ENCODE data around the gene LPAR2.
A peak's percentile ranks its signal among the peaks of the same experiment; 100 is the strongest.

The LPAR2 gene

GRCh38 chr19:19595171-19595701 lies 32.8 kb downstream of the LPAR2 start:
- DNase-seq (ENCODE audit: low read depth): no peak

- no peak for DNase-seq (ENCODE audit: low read depth)
These were observed 33.6 kb downstream of the LPAR2 start for GRCh38 chr19:19594381-19594780.

- no peak for DNase-seq (ENCODE audit: low read depth)
These were observed 35.3 kb downstream of the LPAR2 start for GRCh38 chr19:19592690-19593089.

DNA sequence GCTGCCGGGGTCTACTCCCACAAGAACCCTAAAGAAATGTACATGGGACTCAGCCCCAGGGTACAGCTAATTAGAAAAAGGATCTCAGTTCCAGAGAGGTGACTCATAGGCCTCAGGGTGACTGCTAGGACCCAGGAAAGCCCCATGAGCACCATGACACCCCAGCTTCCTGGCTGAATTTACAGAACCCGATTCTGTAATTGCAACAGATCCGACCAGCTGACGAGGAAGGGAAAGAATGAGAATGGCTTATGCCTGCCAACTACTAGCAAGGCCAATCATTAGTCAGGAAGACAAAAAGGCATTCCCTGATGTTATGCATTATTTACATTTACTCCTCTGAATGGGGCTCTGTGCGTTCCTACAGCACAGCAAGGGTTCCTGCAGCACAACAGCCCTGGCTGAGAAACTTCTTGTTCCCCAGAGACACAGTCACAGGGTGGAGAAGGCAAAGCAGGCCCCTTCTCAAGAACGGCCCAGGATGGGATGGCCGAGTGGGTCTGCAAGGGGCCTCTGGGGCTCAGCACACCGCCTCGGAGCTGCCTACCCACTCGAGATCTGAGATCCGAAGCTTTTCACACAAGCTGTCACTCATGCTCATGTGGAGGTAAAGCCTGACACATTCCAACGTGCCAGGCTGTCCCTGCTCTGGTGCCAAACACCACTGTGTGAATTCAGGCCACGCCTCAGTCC lies 36.7 kb downstream of the LPAR2 start:
- DNase-seq (ENCODE audit: low read depth): peak; percentile 46

- DNase-seq (ENCODE audit: low read depth): no peak
These were observed 39.5 kb downstream of the LPAR2 start for GRCh38 chr19:19588546-19588945.

DNA sequence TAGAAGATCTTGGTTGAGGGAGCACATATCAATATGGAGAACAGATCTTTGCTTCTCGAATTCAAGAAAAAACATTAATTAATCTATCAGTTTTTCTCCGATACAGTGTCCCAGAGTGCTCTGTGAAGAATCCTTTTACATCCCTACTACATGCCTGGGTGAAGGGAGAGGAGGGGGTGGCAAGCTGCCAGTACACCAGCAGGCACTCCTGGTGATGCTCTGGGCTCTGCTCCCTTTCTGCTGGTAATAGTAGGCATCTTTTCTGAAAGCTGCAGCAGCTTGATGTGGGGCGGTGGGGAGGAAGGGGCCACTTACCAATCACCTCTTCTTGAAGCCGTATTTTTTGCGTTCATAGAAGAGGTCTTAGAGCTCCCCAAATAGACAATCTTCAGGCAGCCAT lies 40.2 kb downstream of the LPAR2 start:
- DNase-seq (ENCODE audit: low read depth): no peak

DNA sequence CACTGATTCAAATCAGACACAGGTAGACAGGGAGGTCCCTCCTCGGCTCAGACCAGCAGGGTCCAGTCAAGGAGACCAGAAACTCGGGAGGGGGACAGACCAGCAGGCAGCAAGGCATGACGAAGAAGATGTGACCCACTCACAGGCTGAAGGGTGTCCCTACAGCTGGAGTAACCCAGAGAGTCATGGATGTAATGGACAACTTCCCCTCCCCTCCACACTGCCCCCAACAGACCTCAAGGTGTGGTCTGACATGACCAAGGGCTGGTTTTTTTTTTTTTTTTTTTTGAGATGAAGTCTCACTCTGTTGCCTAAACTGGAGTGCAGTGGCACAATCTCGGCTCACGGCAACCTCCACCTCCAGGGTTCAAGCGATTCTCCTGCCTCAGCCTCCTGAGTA lies 43.7 kb downstream of the LPAR2 start:
- DNase-seq (ENCODE audit: low read depth): no peak

GRCh38 chr19:19582471-19582870 lies 45.5 kb downstream of the LPAR2 start:
- no peak for DNase-seq (ENCODE audit: low read depth)

- no peak for DNase-seq (ENCODE audit: low read depth)
These were observed 46.6 kb downstream of the LPAR2 start for GRCh38 chr19:19581391-19581790.

DNA sequence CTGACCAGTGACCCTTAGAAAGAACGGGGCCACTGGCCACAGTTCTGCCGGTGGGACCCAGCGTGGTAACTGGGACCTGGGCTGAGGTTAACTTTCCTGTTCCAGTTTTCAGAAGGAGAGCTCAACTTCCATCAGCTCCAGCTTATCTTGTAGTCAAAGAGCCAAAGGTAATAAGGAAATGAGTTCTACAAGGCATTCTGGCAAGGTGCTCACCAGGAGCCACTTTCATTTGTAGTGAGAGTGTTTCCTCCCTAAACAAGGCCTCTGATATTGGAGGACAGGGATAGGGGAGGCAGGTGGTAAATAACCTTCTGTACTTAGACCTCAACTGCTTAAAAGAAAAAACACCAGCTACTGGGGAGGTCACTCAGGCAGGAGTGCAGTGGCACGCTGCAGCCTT lies 47.6 kb downstream of the LPAR2 start:
- no peak for DNase-seq (ENCODE audit: low read depth)

DNA sequence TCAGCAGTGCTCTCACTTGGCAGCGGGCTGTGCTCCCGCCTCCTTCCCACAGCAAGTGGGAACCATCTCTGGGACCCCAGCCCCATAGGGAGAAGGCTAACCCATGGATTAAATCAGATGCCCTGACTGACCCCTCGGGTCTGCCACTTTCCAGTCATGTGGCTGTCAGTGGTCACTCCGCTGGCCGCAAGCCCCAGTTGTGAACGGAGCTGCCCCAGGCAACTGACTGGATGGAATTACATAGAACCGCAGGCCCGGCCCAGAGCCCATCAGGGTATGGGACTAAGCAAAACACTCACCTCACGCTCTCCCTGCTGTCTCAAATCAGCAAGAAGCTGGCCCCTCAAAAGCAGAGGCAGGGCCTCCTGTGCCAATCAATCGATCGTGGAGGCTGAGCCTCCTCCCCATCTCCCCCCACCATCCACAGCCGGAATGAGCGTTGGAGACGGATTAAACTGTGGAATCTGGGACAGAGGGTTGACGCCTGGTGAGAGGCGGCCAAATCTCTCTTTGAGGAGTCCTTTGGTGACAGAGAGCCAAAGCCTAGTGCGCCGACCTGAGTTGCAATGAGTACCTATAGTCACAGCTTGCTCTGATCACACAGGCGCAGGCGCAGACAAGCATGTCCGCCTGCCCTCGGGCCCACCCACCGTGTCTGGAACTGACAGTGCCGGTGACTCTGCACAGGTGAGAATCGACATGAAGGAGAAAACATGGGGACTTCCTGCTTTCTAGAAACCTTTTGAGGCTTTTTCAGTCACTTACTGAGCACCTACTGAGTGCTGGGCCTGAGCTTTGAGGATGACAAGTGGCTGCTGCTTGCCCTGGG lies 48.3 kb downstream of the LPAR2 start:
- no peak for DNase-seq (ENCODE audit: low read depth)

- DNase-seq (ENCODE audit: low read depth): no peak
These were observed 49.8 kb downstream of the LPAR2 start for GRCh38 chr19:19578252-19578651.

GRCh38 chr19:19575411-19575810 lies 52.6 kb downstream of the LPAR2 start:
- no peak for DNase-seq (ENCODE audit: low read depth)

Data from stimulated activated CD8-positive, alpha-beta memory T cell treated with anti-CD3 and anti-CD28 coated beads, Interleukin-12 subunit alpha, Interleukin-12 subunit beta, amount 100 ng/mL, for 1 hour (primary cell).